Measurements from ENCODE around the gene MAD1L1.
"Not testable (repeated sequence)": the region's sequence is repeated elsewhere in the genome, so short reads cannot be mapped to it uniquely, and the experiment has no call there.

The MAD1L1 gene

DNA sequence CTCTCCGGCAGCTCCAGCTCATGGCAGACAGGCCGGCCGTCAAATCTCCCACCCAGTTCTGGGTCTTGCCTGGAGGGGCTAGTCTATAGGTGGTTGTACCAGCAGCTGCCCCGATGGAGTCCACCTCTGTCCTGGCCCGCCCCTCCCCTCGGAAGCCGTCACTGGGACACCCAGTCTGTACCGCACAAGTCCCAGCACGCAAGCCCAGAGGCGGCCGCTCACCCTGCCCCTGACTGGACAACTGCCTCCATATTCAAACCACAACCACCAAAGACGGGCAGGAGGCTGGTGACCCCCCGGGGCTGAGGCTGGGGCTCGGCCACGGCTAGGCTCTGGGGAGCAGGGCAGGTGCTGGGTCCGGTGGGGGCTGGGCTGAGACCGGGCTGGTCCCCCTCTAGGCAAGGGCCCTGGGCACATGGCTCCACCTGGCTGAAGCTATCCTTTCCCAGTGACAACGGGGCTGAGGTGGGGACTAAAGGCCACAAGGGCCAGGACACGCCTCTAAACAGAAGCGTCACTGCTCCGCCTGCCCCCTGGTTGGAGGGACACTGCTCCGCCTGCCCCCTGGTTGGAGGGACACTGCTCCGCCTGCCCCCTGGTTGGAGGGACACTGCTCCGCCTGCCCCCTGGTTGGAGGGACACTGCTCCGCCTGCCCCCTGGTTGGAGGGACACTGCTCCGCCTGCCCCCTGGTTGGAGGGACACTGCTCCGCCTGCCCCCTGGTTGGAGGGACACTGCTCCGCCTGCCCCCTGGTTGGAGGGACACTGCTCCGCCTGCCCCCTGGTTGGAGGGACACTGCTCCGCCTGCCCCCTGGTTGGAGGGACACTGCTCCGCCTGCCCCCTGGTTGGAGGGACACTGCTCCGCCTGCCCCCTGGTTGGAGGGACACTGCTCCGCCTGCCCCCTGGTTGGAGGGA, 371.6 kb downstream of the MAD1L1 start:
- not testable (repeated sequence) for DNase-seq (ENCODE audit: low read depth)

DNA sequence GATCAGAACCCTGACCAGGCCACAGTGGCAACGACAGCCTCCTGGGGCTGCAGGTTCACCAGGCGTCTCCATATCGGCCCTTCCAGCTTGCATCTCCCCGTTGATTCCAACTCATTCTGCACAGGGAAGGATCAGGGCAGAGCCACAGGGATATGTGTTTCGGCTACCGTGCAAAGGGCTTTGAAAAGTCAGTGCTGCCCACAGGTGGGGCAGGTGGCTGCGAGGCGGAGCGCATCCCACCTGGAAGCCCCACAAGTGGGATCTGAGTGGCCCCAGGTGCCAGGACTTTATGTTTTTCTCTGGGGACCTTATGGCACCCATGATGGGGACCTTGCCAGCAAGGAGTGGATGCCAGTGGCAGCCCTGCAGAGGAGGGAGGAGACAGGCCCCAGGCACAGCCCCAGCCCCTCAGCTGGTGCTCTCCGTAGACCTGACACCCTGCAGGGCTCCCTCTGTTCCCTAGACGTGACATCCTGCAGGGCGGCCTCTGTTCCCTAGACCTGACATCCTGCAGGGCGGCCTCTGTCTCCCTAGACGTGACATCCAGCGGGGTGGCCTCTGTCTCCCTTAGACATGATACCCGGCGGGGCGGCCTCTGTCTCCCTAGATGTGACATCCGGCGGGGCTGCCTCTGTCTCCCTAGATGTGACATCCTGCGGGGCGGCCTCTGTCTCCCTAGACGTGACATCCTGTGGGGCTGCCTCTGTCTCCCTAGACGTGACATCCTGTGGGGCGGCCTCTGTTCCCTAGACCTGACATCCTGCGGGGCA, 373.3 kb downstream of the MAD1L1 start:
- DNase-seq (ENCODE audit: low read depth): no peak

DNA sequence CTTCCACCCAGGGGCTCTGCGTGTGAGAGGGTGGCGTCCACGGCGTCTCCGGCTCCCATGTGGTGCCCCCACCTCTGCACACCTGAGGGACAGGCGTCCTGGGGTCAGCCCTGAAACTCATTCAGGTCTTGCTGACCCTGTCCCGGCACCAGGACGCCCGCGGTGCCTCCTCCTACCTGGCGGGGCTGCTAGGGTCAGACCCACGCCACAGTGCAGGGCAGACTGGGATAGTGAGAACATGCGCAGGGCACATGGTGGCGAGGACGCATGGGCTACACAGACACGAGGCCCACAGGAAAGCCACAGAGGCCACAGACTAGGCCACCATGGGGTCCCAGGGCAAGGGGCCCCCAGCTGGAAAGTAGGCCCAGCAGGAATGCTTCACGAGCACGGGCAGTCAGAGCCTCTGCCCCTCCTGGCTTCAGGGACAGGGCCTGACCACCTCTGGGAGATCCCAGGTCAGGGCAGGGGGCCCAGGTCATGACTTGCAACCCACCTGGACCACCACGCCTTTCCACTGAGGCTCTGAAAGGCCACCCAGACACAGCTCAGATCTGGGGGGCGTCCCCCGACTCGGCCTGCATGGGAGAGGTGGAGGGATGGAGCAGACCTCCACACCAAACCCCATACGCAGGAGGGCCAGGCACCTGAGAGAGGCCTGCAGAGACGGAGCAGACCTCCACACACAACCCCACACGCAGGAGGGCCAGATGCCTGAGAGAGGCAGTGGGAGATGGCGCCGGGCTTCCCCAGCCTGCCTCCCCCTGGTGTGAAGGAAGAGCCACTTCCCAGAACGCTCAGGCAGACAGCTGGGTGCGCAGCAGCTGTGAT, 374.1 kb downstream of the MAD1L1 start:
- no peak for DNase-seq (ENCODE audit: low read depth)

DNA sequence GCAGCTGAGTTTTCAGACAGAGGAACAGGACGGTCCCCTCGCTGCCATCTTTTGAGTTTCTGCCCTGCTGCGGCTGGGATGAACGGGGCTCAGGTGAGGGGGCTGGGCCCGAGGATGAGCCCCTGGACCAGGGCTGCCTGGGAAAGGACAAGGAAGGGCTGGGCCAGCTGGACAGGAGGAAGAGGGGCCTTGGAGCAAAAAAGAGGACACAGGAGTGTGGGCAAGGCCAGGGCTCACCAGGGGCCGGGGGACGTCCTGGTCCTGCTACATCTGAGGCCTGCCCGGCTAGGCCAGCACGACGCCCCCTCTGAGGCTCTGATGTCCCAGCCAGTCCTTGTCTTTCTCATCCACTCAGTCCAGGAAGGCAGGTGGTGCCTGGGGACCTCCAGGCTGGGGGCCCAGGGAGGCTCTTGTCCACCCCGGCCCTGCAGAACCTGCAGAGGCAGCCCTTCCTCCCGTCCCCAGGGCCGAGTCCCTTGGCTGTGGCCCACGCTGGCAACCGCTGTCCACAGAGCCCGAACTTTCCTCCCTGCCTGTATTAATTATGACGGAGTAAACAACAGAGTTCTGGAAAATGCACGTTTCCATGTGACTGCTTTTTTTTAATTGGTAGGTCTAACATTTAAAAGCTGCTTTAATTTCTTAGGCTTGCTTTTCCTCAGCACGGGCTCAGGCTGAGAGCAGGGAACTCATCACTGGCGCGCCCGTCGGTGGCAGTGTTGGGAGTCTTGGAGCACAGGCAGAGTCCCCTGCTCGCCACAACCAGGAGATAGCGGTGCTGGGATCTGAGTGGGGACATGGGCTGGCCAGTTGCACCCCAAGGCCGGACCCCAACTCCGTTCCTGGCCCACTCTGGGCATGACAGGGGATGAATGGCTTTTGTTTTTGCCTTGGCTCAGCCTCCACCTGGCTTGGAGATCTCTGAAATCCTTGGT, 375.0 kb downstream of the MAD1L1 start:
- no peak for DNase-seq (ENCODE audit: low read depth)

DNA sequence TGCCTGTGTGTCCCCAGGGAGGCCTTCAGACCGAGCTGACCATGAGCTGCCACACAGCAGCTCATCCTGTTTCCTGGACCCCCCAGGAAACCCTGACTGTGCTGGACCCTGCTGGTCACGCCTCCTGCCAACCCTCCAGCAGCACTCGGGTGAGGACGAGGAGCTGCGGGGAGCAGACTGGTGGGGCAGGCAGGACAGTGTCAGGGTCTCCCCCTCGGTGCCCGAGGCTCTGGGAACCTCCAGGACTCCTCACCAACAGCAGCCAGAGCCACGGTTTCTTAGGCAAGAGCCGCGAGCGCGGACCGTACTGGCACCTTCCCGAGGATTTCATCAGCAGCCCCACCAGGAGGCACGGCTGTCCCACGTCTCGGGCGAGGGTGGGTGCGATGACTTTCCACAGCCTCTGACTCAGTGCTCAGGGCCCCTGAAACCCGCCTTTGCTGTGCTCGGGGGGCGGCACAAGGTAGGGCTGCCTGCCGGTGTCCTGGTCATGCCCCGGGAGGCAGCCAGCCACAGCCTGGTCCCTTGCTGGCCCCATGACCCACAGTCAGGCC, 375.8 kb downstream of the MAD1L1 start:
- DNase-seq (ENCODE audit: low read depth): no peak

DNA sequence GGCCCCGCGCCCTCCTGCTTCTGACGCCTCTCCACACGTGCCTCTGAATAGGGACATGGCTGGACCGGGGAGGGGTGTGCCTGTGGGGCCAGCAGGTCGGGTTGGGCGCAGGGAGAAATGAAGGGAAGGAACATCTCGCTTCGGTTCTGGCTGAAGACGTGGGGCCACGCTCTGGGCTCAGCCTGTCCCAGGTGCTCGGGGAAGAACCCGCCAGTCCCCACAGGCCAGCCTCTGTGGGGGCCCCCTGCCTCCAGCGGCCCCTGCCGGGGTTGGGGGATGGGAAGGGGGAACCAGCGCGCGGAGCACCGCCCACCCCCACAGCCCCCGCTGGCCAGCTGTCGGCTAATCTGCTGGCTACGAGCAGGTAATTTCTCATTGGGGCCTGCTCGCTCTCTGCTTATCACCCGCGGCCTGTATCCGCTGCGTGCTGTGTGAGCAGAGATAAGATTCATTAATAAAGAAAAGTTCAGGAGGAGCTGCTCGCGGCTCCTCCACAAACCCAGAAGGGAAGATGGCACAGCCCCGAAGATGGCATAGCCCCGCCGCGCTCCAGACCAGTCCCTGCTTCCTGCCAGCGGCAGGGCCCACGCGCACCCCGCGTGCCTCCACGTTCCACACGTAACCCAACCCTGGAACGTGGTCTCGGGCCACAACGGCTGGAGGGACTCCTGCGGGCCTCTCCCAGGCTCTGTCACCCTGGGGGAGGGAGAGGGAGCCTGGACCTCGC, 376.4 kb downstream of the MAD1L1 start:
- DNase-seq (ENCODE audit: low read depth): no peak

DNA sequence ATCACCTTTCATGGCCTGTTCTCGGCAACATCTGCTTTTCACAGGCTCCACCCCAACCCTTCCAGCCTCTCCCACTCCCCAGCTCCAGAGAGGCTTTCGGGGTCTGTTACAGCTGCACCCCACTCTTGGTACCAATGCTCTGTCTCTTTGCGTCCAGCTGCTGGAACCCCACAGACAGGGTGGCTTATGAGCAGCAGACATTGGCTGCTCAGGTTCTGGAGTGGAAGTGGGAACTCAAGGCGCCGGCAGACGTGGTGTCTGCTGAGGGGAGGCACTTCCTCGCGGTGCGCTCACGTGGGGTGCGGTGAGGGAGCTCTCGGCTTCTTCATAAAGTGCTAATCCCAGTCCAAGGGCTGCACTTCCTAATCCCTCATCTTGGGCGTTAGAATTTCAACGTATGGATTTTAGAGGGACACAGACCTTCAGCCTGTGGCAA, 377.0 kb downstream of the MAD1L1 start:
- no peak for DNase-seq (ENCODE audit: low read depth)

DNA sequence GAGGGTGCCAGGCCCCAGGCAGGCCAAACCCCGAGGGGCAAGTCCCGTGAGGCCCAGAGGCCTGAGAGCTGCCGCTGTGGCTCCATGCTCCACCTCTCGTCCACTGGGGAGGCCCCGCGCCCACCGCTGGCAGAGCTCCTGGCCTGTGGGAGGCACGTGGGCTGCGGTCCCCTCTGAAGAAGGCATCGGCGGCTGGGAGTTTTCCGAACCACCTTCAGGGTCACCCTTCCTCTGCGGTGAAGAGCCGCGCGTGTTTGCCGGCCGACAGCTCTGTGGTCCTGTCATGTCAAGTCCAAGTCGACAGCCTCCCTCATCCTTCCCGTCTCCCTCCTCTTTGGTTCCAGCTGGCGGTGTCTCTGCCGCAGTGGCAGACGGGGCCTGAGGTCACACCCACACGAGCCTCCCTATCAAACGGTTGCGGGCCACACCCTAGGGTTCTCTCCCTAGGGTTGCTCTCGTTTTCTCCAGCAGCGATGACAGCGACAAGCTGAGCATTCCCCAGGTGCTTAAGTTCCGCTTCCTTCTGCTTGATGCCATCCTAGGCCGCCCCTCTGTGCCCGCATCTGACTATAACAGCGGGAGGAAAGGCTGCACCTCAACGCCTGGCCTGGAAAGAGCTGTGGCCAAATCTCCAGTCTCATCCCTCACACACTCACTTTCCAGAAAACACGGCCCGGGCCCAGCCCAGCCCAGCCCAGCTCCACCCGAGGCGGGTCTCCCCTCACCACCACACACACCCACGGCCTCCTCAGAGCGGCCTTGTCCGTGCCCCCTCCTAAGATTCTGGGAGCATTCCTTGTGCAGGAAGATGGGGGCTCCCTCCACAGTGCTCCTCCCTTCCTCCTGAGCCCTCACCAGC, 377.6 kb downstream of the MAD1L1 start:
- DNase-seq (ENCODE audit: low read depth): no peak

DNA sequence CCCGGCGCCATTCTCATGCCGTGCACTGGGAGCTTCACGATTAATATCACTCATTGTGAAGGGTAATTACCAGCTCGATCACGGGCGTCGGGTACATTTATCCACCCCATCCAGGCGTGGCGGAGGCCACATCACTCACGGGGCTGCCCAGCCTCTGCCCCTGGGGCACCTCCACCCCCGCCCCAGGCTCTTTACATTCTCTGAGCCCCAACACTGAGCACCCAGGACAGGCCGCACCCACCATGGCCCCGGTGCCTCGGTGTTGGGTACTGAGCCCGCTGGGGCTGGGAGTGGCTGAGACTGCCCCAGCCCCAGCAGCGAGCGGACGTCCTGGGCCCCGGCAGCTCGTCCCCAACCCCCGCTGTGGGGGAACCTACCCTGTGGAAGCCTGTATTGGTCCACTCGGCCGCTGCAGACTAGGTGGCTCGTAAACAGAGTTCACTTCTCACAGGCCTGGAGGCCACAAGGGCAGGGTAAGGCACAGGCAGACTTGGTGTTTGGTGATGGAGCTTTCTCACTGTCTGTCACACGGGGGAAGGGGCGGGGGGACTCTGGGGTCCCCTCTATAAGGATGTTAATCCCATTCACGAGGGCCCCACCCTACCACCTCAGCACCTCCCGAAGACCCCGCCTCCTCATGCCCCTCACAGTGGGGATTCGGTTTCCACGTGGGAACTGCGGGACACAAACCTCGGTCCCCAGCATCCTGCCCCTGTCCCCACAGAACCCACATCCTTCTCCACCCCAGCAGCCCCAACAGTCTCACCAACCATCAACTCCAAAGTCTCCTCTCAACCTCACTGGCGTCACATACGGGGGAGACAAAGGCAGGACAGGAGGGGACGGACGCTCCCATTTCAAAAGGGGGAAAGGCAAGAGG, 378.5 kb downstream of the MAD1L1 start:
- no peak for DNase-seq (ENCODE audit: low read depth)

DNA sequence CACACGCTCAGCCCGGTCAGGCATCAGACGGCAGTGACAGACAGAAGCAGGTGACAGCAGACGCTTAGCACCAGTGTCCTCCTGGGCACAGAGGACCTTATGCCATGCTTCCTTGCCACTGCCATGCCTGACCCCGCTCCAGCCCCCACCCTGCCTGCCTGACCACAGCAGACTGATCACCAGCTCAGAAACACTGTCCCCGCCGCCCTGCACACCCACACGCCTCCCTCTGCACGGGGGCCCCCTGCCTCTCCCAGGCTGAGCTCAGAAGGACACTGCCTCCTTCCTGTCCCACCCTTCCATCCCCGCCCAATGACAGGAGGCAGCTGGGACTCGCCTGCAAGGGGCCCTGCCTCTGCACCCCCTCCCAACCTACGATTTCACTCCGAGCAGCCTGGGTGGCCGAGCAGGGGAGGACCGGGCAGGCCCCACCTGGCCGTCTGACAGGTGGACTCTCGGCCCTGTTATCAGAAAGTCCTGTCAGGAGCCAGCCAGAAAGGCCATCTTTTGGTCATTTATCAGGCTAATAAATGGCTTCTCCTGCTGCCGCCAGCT, 379.2 kb downstream of the MAD1L1 start:
- no peak for DNase-seq (ENCODE audit: low read depth)

DNA sequence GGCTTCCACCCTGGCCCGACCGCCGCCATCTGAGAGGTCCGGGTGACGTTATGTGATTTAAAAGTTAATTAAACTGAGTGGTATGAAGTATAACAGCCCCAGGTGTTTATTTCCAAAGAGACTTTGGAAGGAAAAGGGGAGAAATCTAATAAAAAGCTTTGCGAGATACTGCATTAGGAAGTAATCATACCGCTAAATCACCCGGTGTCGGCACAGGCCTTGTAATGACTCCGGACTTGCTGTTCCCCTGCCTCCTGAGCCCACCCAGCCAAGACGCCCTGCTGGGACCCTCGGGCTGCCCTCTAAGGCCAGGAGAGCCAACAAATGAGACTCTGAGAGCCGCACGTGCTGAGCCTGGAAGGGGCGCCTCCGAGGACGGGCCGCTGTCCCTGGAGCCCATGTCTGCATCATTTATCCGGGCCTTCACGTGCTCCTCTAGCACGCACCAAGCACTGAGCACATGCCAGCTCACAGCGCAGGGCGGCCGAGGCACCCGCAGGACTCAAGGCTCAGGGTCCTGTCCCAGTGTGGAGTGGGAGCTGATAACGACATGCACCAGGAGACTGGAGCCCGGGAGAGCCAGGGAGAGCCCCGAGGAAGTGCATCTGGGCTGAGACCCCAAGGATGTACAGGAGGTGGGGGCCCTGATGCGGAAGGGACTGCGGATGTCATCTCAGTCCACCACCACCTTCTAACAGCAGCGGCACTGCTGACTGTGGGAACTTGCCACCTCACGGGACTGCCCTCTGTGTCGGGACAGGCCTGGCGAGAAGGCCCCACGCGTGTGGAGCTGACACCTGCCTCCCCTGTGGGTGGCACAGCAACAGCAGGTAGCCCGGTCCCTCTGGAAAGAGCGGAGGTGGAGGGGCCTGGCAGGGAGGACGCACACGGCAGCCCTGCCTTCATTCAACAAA, 380.0 kb downstream of the MAD1L1 start:
- no peak for DNase-seq (ENCODE audit: low read depth)

DNA sequence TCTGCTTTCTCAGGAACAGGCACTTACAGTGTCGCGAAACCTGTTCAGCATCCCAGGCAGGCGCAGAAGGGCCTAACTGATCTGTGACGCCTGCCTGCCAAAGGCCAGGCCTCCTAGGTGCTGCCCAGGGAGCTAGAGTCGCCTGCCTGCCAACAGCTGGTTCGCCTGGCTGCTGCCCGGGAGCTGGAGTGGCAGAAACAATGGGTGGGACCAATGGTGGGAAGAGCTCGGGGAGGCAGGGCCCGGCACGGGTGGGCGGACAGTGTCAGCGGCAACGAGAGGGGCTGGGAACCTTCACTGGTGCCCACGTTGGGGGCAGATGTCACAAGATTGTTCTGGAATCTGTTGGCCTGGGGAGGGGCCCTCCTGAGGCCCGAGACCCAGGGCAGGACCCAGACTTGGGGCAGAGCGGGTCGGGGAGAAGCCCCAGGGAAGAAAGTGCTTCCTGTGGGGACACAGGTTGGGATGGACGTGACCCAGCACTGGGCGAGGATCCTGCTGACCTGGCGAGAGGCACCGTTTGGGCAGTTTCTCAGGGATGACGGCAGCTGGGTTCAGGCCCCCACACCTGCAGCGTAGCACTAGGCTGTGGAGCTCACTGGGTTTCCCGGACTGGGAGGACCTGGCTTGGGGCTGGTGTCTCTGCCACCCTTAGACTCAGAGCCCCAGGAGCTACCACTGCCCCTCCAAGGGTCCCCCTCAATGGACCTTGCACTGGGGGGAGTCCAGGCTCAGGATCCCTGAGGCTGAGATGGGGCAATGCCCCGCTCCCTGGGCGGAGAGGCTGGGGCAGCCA, 380.8 kb downstream of the MAD1L1 start:
- DNase-seq (ENCODE audit: low read depth): no peak

DNA sequence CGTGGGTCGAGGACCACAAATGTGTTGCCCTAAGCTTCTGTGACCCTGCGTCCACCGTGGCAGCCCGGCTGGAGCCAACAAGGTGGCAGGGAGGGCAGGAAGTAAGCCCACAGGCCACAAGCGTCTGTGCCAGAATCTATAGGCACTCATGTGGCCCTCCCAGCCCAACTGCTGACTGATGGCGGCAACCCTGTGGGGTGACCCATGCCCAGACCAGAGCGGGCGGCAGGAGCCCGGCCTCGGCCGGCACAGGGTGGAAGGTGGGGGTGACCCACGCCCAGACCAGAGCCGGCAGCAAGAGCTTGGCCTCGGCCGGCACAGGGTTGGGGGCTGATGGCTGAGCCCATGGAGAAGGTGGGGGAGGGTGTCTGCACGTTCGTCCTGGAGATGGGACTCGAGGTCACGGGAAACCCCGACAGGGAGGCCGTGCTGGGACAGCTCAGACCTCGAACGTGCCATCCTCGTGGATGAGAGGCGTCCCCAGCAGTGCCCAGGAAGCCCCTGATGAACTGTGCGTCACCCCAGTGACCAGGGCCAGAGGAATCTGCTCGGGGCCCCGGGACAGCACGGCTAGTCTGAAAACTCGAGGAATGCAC, 381.7 kb downstream of the MAD1L1 start:
- DNase-seq (ENCODE audit: low read depth): no peak

DNA sequence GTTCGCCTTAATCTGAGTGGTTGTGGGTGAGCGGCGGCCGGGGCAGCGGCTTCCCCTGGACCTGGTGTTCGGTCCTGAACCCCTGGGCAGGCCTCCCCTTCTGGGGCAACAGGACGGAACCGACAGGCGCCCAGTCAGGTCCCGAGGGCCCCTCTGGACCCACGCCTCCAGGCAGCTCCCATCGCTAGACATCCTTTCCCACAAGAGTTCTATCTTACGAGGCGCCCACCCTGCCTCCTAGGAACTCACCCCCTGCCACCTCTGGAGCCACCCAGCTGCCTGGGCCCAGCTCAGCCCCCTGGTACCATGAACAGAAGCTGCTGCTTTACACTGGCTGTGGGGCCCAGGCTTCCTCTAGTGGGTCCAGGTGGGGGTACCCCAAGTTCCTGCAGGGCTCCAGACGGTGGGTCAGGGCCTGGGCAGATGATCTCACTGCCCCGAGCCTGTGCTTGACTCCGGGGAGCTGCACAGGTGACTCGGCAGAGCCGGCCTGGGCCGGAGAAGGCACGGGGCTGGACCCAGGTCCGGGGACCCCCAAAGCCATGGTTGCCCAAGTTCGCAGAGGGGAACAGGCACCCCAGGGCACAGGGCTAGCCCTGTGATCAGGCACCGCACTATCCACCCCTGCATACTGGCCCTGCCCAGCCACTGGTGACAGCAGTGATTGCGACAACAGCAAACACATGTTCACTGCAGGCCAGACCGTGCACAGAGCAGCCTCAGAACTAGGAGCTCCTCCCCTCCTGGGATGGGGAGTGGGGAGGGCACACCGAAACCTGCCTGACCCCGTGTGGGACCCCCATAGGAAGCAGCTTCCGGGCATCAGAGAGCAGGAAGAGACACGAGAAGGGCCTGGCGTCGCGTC, 382.4 kb downstream of the MAD1L1 start:
- DNase-seq (ENCODE audit: low read depth): no peak
